Astrocyte (in vitro differentiated cells and primary cell): ENCODE results near the gene PRSS1.

Experiments
- EZH2 ChIP-seq: IDR thresholded peaks from 2 replicates; pipeline ENCODE4 v1.6.1; 2012; ENCODE audit warnings: mild to moderate bottlenecking, low read length, inconsistent platforms; ENCODE audit not compliant: insufficient read depth
- TF ChIP-seq, protein P1 (sequence below): IDR thresholded peaks from 2 replicates; pipeline ENCODE4 v1.5.1; 2011; ENCODE audit warnings: low read depth, mild to moderate bottlenecking, inconsistent platforms, low read length, moderate library complexity; ENCODE audit not compliant: insufficient read depth

DNA sequence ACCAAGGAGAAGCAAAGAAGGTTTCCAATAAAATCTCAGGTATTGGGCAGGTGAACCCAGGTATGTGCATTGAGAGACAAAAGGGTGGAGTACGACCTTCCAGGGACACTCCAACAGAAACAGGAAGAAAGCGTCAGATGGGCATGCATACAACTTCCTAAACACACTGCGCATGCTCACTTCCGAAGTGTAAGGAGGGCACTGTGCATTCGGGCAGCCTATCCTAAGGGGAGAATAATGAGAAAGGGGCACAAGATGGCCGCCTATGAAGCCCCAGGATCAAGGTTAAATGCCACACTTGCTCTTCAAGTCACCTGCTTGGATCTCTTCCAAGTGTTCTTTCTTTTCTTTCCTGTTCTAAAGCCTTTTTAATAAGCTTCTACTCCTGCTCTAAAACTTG is 39.4 kb upstream of the PRSS1 start:
- TF ChIP-seq, protein P1, sequence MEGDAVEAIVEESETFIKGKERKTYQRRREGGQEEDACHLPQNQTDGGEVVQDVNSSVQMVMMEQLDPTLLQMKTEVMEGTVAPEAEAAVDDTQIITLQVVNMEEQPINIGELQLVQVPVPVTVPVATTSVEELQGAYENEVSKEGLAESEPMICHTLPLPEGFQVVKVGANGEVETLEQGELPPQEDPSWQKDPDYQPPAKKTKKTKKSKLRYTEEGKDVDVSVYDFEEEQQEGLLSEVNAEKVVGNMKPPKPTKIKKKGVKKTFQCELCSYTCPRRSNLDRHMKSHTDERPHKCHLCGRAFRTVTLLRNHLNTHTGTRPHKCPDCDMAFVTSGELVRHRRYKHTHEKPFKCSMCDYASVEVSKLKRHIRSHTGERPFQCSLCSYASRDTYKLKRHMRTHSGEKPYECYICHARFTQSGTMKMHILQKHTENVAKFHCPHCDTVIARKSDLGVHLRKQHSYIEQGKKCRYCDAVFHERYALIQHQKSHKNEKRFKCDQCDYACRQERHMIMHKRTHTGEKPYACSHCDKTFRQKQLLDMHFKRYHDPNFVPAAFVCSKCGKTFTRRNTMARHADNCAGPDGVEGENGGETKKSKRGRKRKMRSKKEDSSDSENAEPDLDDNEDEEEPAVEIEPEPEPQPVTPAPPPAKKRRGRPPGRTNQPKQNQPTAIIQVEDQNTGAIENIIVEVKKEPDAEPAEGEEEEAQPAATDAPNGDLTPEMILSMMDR: no peak
- no peak for TF ChIP-seq EZH2
